GM18526 (cell line): ENCODE data around the gene MYO15B.

Source experiments
- POLR2A ChIP-seq: IDR thresholded peaks from 3 replicates; pipeline ENCODE4 v1.6.1; 2011; ENCODE audit not compliant: insufficient read length; ENCODE audit errors: extremely low read depth

MYO15B gene

GRCh38 chr17:75668489-75668888 lies 80.9 kb downstream of the MYO15B start:
- no peak for TF ChIP-seq POLR2A

- no peak for TF ChIP-seq POLR2A
These were observed 83.3 kb downstream of the MYO15B start for GRCh38 chr17:75670868-75671267.

GRCh38 chr17:75672011-75672410 lies 84.4 kb downstream of the MYO15B start:
- no peak for TF ChIP-seq POLR2A

DNA sequence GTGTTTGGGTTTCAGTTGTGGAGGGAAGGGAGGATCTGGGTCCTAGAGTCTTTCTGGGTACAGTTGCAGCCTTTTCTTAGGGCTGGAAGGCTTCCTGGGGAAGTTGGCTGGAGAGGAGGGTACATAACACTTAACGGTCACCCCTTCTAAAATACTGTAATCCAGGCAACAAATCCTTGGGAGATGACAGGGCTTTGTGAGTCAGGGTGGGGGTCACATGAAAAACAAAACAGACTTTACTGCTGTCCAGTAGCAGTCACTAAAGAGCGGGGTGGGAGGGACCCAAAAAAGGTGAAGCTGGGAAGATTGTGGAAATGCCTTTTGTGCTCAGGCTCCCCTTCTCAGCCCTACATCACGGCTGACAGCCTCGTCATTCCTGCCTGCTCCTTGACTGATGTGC lies 85.9 kb downstream of the MYO15B start:
- TF ChIP-seq POLR2A: no peak
